HG02884 (cell line): ENCODE measurements around the gene ARL16.

Source experiments
- ATAC-seq: cut with Tn5 transposase; IDR thresholded peaks from one replicate; pipeline ENCODE4 v1.9.1; 2021; ENCODE audit warnings: mild to moderate bottlenecking, moderate library complexity; ENCODE audit not compliant: unreplicated experiment

Gene ARL16

DNA sequence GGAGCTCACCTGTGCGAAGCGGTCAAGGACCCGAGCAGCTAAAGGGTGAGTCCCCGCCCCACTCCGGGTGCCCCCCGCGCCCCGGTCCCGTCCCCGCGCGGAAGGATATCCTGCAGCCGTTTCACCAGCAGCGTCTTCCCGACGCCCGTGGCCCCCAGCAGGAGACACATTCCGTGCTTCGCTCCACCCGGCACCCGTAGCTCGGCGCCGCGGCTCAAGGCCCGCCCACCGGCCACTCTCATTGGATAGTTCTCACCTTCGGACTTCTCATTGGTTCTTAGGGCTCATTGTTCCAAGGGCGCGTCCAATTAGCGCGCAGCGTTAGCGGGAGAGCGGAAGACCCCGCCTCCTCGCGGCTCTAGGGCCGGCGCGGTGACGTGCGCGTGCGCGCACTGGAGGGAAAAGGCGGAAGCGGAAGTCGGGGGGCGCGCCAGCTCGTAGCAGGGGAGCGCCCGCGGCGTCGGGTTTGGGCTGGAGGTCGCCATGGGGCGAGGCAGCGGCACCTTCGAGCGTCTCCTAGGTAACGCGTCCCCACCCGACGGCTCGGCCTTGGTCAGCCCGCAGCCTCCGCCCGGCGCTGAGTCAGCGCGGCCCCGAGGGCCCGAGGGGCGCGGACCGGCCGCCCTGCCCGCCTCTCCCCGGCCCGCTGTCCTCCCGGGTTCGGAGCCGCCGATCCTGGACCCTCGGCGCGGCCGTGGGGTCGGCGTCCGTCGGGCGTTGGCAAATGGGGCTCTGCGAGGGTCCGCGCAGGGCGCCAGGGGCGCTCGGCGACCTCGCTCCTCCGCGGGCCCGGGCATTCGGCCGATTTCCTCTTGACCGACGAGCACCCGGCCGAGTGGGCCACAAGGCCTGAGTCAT, at the start of gene ARL16, which contains the start of gene HGS:
ARL16 (minus strand) TSS at position 214 of the 858 bp plus-strand sequence; CDS start at position 170, 44 bp downstream.
HGS (plus strand) TSS at position 428 of the 858 bp plus-strand sequence; CDS start at position 484, 56 bp downstream.
- ATAC-seq: peak; percentile 87

GRCh38 chr17:81727324-81728031, 43.9 kb upstream of the ARL16 start:
- ATAC-seq: no peak

DNA sequence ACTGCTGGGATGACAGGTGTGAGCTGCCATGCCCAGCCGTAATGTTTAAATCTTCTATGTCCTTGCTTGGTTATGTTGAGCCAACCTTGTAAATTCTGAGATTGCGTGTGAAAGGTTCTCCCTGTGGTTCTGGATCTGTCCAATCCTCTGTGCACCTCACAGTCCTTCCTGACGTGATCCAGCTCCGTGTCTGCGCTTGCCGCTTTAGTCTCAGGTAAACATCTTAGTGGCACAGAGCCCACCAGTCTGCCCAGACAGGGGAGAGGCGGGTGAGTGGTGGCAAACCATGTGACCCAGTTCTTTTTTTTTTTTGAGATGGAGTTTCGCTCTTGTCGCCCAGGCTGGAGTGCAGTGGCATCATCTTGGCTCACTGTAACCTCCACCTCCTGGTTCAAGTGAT, 42.4 kb upstream of the ARL16 start:
- no peak for ATAC-seq

GRCh38 chr17:81725439-81725838, 41.8 kb upstream of the ARL16 start:
- no peak for ATAC-seq

DNA sequence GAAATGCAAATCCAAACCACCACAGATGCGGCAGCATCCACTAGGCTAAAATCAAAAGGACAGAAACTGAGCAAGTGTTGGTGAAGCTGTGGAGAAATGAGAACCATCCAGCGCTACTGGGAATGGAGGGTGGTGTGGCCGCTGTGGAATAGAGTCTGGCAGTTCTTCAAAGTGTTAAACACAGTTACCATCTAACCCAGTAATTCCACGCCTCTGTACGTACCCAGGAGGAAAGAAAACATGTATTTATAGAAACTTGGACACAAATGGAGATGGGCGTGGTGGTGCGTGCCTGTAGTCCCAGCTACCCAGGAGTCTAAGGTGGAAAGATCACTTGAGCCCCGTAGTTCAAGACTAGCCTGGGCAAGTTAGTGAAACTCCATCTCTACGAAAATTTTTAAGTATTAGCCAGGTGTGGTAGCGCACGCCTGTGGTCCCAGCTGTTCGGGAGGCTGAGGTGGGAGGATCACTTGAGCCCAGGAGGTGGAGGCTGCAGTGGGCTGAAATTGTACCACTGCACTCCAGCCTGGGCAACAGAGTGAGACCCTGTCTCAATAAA, 40.1 kb upstream of the ARL16 start:
- ATAC-seq: no peak

- no peak for ATAC-seq
Measured at GRCh38 chr17:81722184-81723120, 38.9 kb upstream of the ARL16 start.

- no peak for ATAC-seq
Measured at GRCh38 chr17:81720267-81721071, 36.9 kb upstream of the ARL16 start.

DNA sequence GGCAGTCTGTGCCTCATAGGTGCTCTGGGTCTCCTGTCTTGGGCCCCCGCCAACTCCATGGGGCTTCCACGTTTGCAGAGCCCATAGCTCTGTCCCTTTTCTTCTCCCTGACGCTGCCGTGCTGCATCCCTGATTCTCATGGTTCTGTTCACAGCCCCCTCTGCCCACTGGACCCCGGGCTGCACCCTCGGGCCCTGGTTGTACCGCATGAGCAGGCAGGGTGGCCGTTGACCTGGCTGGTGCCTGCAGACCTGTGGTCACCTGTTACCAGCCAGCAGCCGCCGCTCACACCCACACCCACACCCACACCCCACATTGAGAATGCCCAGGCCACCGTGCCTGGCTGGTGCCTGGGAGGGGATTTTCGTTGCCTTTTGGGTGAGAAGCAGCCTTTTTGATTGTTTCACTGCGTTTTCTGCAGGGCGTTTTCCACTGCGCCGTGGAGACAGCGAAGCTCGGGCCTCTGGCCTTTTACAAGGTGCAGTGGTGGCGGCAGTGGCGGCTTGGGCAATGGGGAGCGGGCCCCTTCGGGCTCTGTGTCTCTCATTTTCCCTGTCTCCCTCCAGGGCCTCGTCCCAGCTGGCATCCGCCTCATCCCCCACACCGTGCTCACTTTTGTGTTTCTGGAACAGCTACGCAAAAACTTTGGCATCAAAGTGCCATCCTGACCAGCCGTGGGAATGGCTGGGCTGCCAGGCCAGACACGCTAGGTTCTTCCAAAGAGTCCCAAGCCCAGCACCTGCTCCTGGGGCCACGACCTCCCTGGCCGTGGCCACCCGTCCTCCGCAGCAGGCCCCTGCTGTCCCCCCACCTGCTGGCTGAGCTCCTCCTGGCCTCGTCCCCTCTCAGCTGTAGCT, 36.0 kb upstream of the ARL16 start:
- ATAC-seq: no peak

DNA sequence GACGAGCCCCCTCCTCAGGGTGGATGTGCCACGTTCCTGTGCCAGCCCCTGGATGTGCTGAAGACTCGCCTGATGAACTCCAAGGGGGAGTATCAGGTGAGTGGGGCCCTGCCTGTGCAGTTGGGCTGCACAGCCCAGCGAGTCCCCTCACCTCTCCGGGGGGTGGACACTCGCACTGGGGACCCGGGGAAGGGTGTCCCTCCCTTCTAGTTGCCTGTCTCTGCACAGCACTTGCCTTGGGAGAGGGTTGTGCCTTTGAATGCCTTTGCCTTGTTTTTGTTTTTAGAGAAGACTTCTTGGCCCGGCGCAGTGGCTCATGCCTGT, 34.1 kb upstream of the ARL16 start:
- no peak for ATAC-seq

DNA sequence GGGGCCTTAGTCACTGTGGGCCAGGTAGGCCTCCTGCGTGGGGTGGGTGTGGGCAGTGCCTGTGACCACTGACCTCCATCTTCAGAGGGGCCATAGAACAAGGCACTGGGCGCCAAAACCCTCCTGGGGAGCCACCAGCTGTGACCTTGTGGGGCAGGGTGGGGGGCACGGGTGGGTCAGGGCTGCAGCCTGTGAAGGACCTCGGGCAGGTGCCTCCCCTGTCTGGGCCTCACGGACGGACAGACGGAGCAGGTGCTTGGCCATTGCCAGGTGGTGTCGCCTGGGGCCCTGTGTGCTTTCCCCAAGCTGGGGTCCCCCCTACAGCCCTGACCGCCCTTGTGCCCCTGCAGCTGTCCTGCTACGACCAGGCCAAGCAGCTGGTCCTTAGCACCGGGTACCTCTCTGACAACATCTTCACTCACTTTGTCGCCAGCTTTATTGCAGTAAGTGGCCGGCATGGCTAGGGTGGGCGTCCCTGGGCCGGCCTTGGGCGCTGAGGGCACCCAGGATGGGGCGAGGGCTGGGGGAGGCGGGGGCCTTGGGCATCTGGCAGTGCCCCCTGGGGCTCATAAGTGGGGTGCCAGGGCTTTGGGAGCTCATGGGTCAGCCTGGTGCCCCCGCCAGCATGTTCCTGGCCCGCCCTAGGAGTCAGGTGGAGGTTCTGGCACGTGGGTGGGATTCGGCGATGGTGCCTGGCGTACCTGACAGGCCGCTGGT, 33.6 kb upstream of the ARL16 start:
- no peak for ATAC-seq

GRCh38 chr17:81716674-81716996, 33.0 kb upstream of the ARL16 start:
- ATAC-seq: no peak

DNA sequence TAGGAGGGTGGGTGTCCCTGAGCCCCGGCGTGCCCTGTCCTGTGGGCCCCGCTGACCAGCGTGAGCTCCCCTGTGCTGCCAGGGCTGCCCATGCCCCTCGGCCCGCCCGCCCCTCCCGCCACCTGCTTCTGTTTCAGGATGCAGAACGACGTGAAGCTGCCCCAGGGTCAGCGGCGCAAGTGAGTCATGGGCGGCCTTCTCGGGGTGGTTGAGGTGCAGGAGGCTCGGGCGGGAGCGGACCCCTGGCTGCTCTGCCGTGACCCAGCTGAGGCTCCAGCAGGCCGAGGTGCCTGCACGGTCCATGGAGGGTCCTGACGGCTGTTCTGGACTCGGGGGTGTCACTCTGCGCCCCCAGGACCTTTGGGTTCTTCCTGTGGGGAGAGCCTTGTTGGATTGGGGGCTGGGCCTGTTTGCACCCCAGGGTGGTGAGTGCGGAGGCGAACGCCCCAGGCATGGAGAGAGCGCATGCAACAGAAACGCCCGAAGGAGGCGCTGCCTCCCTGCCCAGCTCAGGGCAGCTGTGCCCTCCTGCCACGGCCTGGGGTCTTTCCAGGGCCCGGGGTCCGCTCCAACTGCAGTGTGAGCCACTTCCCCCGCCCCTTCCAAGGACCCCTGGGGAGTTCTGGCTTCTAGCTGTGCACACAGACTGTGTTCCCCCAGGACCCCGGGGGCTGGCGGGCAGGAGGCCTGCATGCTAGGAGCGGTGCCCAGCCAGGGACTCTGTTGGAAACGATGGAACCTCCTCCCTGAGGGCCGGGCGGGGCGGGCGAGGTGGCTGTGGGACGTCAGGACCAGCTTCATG, 32.5 kb upstream of the ARL16 start:
- ATAC-seq: no peak

- ATAC-seq: no peak
Measured at GRCh38 chr17:81715107-81715871, 31.7 kb upstream of the ARL16 start.

DNA sequence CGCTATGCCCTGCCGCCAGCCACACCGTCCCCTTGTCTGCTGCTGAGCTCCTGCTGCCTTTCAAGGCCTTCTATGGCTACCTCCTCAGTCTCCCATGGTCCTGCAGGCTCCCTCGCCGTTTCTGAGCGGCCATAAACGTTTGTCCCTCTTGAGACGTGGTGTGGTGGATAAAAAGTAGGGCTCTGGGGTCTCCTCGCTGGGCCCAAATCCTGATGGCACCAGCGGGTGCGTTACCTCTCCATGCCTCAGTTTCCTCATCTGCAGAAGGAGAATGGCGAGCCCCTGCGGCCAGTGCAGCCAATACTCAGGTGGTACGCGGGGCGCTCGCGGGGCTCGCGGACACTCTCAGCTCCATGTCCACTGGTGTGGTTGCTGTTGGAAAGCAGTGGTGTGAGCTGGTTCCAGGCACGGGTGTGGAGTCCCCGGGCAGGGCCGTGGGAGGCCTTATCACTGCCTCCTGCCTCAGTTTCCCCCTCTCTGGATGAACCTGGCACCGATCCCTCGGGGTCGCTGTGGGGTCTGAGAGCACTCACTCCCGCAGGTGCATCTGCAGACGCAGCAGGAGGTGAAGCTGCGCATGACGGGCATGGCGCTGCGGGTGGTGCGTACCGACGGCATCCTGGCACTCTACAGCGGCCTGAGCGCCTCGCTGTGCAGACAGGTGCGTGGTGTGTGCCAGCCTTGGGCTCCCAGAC, 31.0 kb upstream of the ARL16 start:
- no peak for ATAC-seq

- ATAC-seq: no peak
Measured at GRCh38 chr17:81713556-81714411, 30.2 kb upstream of the ARL16 start.
